Measurements from ENCODE around the gene TMEM179.
"Not testable (repeated sequence)": the region's sequence is repeated elsewhere in the genome, so short reads cannot be mapped to it uniquely, and the experiment has no call there.

TMEM179 gene

DNA sequence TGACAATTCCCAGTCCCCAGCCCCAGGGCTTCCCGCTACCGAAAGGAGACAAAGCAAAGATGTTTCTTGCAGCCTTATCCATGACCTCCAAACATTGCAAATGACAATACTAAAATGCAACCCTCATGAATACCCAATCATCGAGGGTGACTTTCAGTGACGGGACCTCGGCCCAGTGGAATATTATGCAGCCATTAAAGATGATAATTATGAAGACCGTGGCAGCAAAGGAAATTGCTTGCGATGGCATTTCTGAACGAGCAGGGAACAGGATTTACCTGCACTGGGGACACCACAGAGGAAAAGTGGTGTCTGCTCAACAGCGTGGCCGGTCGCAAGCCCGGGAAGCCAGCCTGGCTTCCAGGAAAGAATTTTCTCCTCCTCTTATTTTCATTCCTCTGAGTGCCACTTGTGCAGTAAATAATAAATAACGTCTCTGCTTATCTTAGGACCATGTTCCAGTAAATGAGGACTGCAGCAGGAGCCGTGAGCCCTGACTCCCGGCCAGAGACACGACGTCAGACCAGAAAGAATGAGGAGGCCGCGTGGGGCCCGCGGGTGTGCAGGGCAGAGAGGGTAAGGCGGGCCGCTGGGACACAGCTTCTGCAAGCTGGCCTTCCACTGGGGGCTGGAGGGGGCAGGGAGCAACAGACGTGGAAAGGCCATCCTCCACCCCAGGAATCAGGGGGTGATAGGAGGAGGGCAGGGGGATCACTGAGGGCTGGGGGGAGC is 18.4 kb downstream of the TMEM179 start:
- DNase-seq = no peak

DNA sequence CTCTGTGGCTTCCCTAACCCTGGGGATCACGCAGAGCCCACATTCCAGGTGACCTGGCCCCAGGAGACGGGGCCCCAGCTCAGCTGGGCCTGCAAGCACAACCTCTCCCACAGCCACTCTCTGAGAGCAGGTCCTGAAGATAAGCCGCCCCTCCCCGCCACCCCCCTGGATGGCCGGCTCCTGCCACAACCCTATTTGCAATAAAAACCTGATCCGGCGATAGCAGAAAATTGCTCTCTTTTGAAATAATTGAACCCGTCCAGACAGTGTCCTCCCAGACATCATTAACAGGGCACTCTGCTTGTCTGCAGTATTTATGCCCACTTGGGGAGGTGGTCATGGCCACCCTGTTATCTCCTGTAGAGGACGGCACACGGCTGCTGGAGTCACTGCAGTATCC is 20.0 kb downstream of the TMEM179 start:
- no peak for DNase-seq

- DNase-seq = no peak
These were observed 20.9 kb downstream of the TMEM179 start for GRCh38 chr14:104583424-104584306.

DNA sequence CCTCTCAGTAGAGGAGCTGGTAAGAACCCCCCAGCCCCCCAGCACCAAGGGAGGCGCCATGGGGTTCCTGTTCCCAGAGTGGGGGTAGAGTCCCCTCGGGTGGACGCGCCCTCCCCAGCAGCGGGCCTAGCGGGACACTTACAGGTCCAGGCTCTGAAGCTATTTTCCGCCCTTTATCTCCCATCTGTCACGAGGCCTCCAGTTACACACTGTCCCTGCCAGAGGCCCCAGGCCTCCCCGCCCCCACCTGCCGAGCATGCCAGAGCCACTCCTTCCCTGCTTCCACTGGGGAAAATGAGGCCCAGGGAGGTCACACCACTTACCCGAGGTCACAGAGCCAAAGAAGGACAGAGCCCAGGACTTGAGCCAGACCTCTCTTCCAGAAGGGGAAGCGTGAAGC is 21.9 kb downstream of the TMEM179 start:
- no peak for DNase-seq

- no peak for DNase-seq
These were observed 22.6 kb downstream of the TMEM179 start for GRCh38 chr14:104582005-104582404.

DNA sequence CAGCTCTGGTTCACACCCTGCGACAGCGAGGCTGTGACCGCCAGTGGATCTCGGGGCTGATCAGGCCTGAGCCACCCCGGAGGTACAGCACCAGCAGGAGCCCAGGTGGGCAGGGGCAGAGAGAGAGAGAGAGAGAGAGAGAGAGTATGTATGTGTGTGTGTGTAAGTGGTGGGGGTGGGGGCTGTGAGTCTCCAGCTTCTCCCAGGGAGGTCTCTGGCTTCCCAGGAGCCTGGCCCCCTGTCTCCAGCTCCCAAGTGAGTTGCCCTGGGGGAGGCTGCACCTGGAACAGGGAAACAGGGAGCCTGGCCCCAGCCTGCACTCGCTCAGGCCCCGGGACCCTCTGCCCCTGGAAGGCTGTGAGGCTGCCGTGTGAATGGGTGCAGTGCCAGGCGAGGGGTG is 23.1 kb downstream of the TMEM179 start:
- DNase-seq = no peak

DNA sequence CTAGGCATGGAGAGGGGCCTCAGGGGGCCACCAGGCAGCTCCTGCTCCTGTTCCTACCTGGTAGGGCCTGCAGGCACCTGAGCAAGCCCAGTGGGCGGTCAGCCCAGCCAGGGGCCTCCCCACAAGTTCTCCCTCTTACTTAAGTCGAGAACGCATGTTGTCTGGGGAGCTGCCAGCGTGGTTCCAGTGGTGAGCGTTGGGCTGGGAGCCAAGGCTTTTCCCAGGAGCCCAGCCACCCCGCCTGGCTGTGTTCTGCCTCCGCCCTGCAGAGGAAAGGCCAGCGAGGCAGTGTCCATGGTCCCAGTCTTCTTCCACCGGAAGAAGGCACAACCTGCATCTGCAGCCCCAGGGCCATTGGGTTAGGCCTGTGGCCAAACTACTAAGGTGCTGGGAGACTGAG is 23.6 kb downstream of the TMEM179 start:
- no peak for DNase-seq

DNA sequence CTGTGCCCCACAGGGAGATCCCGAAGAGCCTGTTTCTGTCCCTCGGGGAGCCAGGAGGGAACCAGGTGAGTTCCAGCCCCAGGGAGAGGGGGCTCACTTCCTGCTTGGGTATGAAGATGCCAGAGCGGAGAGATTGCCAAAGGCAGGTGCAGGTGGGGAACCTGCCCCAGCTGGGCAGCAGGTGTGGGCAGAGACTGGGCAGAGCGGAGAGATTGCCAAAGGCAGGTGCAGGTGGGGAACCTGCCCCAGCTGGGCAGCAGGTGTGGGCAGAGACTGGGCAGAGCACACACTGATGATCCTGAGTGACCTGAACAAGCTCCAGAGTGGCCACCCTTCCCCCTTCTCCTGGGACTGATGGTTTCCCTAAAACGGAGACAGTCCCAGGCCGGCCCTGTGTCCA is 24.6 kb downstream of the TMEM179 start:
- DNase-seq = not testable (repeated sequence)

DNA sequence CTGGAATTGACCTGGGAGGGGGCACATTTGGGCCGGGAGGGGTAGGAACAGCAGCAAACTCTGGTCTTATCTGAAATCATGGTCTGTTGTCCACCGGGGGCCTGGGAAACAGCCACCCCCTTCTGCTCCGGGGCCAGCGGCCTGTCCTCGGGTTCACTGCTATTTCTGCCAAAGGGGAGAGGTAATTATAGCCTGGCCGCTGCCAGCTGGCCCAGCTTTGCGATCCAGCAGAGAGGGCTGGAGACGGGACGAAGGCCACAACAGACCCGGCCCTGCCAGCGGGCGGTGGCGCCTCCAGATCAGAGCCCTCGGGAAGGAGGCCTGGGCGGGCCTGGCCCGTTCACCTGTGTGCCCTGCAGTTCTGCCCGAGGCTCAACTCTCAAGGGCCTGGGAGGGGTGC is 25.1 kb downstream of the TMEM179 start, which contains the start of gene C14orf180:
C14orf180 (plus strand) TSS at position 258 of the 400 bp plus-strand sequence. CDS start 6,667 bp downstream, outside the sequence.
- DNase-seq = no peak

DNA sequence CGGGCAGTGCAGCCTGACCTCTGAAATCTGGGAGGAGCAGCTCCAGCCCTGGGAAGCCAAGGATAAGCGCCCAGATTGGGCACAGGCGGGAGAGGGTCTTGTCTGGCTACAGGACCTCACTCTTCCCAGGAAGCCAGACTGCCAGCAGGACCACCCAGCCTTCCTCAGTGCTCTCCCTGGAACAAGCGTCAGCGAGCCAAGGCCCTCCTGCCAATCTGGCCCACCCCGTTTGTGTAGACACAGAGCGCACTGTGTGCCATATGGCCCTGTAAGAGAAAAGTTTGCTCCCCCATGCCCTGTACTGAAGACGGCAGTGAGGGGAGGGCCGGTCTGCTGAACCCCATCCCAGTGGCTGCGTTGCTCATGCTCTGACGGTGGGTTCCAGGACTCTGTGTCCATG is 26.3 kb downstream of the TMEM179 start:
- no peak for DNase-seq

- DNase-seq = no peak
These were observed 26.7 kb downstream of the TMEM179 start for GRCh38 chr14:104577847-104578301.

GRCh38 chr14:104577426-104577825 is 27.1 kb downstream of the TMEM179 start:
- no peak for DNase-seq

DNA sequence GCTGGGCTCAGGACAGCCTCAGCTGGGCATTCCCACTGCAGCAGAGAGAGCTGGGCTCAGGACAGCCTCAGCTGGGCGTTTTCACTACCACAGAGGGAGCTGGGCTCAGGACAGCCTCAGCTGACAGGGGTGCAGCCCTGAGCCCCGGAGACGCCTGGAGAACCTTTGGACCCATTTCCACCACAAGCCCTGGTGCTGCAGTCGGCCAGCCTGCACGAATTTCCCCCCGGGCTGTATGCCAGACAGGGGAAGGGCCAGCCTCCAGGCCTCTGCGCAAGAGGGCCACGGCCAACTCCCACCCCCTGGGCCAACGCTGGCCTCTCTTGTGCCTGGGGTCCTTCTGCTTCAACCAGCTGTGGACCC is 27.6 kb downstream of the TMEM179 start:
- no peak for DNase-seq

DNA sequence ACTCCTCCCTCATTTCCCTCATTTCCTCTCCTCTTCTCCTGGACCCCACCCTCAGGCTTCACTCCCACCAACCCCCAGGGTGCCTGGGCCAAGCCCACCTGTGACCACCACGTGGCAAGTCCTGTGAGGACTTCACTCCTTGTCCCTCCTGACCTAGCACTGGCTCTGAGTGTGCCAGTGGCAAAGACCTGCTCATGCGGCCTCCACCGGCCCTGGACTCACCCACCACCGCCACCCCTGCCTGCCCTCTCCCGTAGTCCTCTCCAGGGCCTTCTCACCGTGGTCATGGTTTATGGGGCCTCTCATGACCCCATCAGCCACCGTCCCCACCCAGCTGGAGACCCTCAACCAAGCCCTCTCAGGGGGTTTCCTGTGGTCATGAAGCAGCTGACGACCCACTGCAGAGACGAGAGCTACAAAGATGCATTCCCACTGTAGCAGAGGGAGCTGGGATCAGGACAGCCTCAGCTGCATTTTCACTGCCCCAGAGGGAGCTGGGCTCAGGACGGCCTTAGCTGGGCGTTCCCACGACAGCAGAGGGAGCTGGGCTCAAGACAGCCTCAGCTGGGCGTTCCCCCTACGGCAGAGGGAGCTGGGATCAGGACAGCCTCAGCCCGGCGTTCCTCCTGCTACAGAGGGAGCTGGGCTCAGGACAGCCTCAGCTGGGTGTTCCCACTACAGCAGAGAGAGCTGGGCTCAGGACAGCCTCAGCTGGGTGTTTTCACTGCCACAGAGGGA is 28.2 kb downstream of the TMEM179 start:
- no peak for DNase-seq

GRCh38 chr14:104574978-104575583 is 29.5 kb downstream of the TMEM179 start:
- no peak for DNase-seq

GRCh38 chr14:104574536-104574935 is 30.0 kb downstream of the TMEM179 start:
- DNase-seq = no peak

DNA sequence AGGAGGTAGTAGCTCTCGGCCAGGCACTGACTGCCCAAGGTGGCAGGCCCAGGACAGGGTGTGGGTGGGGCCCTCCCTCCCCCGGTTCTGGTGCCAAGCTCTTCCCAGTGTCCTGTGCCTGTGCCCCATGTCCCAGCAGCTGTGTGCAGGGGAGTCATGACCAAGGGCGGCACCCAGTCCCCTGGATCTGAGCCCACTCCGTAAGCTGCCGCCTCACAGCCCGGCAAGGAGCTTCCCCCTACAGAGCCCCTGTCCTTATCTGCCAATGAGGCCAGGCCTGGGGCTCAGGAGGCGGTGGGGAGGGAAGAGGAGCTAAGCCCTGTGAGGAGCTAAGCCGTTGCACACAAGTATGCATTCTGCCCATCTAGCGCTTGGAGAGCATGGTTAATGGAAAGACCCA is 30.6 kb downstream of the TMEM179 start:
- no peak for DNase-seq

DNA sequence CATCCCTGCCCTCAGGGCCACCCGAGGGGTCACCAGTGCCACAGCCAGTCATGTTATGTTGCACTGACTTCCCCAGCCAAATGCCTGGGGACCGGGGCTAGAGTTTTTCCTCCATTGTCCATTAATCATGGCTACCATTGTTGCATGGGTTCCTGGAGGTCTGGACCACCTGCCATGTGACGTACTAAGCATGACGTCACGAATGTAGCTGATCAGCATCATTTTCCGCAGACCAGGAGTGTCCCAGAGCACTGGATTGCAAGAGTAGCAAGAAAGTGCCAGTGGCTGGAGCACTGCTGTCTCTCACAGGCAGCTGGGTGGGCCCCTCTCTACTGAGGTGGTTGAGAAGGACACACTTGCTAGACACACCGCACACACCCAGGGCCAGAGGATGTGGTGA is 31.9 kb downstream of the TMEM179 start:
- no peak for DNase-seq

GRCh38 chr14:104572024-104572626 is 32.4 kb downstream of the TMEM179 start:
- DNase-seq = no peak

DNA sequence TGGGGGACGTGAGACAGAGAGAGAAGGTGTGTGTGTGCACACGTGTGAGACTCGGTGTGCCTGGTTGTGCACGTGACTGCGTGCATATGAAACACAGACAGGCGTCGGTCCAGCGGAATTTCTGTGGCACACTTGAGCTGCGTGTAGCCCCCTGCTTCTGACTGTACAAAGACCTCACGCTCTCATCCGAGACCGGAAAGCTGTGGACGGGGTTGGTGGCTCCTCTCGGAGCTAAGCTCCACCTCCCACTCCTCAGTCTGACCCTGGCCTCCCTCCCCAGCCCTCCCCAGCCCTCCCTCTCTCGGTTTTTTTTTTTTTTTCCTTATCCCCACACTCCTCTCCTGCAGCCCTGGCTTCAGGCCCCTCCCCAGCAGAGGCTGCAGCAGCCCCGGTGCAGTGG is 33.3 kb downstream of the TMEM179 start:
- DNase-seq = no peak

DNA sequence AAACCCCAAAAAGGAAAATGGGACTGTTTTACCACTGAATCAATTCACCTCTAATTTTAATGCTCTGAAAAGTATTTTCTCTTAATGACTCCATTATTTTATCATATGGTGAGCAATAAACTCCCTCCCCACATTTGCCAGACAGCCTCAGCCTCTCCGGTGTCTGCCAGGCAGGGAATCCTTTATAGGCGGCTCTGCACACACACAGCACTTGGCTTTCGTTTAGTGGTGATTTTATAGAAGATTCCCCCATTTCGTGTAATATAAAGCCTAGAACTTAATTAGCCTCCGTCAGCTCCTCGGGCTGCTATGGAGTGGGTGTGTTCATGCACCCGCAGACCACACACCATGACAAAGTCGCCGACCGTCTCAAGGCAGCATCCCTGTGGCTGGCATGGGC is 35.1 kb downstream of the TMEM179 start:
- DNase-seq = no peak

- DNase-seq = no peak
These were observed 36.0 kb downstream of the TMEM179 start for GRCh38 chr14:104568620-104569019.

DNA sequence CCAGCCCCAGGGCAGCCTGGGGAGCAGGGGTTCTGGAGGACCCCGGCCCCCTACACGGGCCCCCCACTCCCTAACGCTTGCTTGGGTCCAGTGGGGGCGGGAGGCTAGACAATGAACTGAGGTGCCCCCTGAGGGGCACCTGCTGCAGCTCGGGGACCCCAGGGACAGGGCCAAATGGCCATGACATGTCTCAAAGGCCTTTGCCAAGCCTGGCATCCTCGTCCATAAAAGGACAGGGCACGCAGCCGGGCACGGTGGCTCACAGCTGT is 36.7 kb downstream of the TMEM179 start:
- no peak for DNase-seq
